Thyroid gland (tissue), 4 donors: ENCODE measurements around the gene SYT13. TPM values are rescaled to one million over a fixed set of nuclear protein-coding genes. Genes with fewer than 3 reads are reported as not detected.

ENCODE experiments used
- DNase-seq, 2 donors: peaks; one replicate each; pipeline ENCODE4 v3.0.0-alpha.2; 2019
- H3K27ac ChIP-seq, 3 donors: fragments of 200-600 bp; sonication (generic); 1 replicate in 2 of 3; 2 replicates in 1 of 3; pipeline ENCODE4 v1.5.1; 2016 to 2019; ENCODE audit warnings: mild to moderate bottlenecking in 1 of 3, moderate library complexity in 1 of 3
- H3K27me3 ChIP-seq: fragments of 200-600 bp; sonication (generic); one replicate; pipeline ENCODE4 v1.5.1; 2019
- H3K36me3 ChIP-seq, 2 donors: fragments of 200-600 bp; sonication (generic); one replicate each; pipeline ENCODE4 v1.5.1; 2016 to 2019
- H3K4me1 ChIP-seq, 2 donors: fragments of 200-600 bp; sonication (generic); one replicate each; pipeline ENCODE4 v1.5.1; 2017 to 2019
- H3K4me3 ChIP-seq, 3 donors: fragments of 200-600 bp; sonication (generic); replicated peaks in 1 of 3; 1 replicate in 2 of 3; 2 replicates in 1 of 3; pipeline ENCODE4 v1.5.1; 2016; ENCODE audit warnings: mild to moderate bottlenecking in 1 of 3
- H3K9me3 ChIP-seq: fragments of 200-600 bp; sonication (generic); one replicate; pipeline ENCODE4 v1.5.1; 2017
- POLR2A ChIP-seq, 2 donors: fragments of 450-650 bp; IDR thresholded peaks; one replicate each; pipeline ENCODE4 v1.6.1; 2017; ENCODE audit warnings: antibody characterized with exemption in 2 of 2, mild to moderate bottlenecking in 2 of 2, moderate library complexity in 1 of 2
- WGBS, 2 donors: methylation state at CpG; one replicate each; pipeline ENCODE4 v1.1.5; 2017; 5-methylcytosine and 5-hydroxymethylcytosine counted together
- intact Hi-C: fragments of 100-400 bp; cut with DNase I; formaldehyde crosslinking; loops from one replicate; pipeline ENCODE4 v1.15.1; 2023
- total RNA-seq, 4 donors: library from RNA; depleted of rRNA; stranded (reverse); fragments of >200 nt; gene quantifications; one replicate each; pipeline ENCODE4 v1.2.3, GENCODE V29; 2016
- TF ChIP-seq, protein P1 (sequence below), 6 experiments: fragments of 200-600 bp in 3 of 6; fragments of 450-650 bp in 3 of 6; sonication (generic) in 3 of 6; IDR thresholded peaks; one replicate each; pipeline ENCODE4 v1.5.1; 2016 to 2019; ENCODE audit warnings: antibody characterized with exemption in 6 of 6, mild to moderate bottlenecking in 2 of 6, inconsistent platforms in 1 of 6, moderate library complexity in 1 of 6

Gene SYT13
- total RNA-seq, 4 donors from 2014 or later: 1.6 to 12.7 (median 4.3) TPM

DNA sequence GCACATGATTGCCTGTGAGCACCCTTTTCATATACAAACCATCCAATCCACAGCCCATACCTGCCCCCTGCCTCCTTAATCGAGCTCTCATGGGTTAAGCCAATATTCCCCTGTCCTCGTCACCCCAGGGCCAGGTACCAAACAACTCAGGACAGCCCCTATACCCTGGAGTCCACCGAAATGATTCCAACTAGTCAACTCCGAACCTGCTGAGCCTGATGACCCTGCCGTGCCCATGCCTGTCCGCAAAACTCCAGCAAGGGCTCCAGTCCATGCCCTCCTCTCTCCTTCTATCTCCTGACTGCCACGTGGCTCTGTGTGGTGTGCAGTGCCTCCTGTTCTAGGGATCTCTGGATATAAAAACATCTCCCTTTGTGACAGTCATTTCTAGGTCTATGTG lies 35.5 kb upstream of the SYT13 start:
- no peaks in the 10 kb centered on the region for H3K36me3 ChIP-seq
- intact Hi-C loops: loop anchor here (10.0 kb wide), 1 partner anchor 397 kb away; no protein-coding TSS in a partner anchor
- H3K27ac ChIP-seq: no peak overlapping the region
- no peaks in the 10 kb centered on the region for H3K4me1 ChIP-seq
- WGBS, 2 donors: 88 to 91% methylated on average over 7 of the region's 7 CpGs
- TF ChIP-seq POLR2A (IDR thresholded peaks at IDR 0.05): no peak
- TF ChIP-seq, protein P1, sequence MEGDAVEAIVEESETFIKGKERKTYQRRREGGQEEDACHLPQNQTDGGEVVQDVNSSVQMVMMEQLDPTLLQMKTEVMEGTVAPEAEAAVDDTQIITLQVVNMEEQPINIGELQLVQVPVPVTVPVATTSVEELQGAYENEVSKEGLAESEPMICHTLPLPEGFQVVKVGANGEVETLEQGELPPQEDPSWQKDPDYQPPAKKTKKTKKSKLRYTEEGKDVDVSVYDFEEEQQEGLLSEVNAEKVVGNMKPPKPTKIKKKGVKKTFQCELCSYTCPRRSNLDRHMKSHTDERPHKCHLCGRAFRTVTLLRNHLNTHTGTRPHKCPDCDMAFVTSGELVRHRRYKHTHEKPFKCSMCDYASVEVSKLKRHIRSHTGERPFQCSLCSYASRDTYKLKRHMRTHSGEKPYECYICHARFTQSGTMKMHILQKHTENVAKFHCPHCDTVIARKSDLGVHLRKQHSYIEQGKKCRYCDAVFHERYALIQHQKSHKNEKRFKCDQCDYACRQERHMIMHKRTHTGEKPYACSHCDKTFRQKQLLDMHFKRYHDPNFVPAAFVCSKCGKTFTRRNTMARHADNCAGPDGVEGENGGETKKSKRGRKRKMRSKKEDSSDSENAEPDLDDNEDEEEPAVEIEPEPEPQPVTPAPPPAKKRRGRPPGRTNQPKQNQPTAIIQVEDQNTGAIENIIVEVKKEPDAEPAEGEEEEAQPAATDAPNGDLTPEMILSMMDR (IDR thresholded peaks at IDR 0.05): no peak
- H3K9me3 ChIP-seq: no peaks in the 10 kb centered on the region
- H3K27me3 ChIP-seq: no peaks in the 10 kb centered on the region
- no peak overlapping the region for H3K4me3 ChIP-seq
- no peak for DNase-seq

DNA sequence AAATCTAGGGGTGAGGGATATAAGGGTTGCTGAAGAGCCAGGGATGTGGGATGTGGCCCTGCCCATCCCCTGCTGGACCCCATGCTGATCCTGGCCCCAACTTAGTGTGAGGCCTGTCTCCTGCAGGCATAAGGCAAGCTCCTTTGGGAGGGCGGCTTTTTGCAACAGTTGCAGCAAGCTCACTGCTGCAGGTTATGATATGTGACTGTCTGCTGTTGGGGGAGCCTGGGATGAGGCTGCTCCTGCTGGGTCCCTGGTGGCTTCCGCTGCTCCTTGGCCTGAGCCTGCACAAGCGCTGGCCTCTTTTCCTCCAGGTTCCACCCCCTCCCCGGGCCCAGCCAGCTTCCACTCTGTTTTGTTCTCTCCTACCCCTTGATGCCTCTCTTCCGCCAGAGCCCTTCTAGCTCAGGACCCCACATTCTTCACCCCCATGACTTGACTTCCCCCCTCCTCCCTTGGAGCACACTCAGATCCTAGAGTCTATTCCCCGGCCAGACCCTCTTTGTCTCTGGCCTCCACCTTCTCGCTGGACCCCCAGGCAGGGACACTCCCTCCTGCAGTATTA lies 35.0 kb upstream of the SYT13 start:
- Histone ChIP-seq H3K27ac (no peak overlapping the region), H3K9me3 (no peaks in the 10 kb centered on the region), H3K4me1 (no peaks in the 10 kb centered on the region), H3K4me3 (no peak overlapping the region), H3K27me3 (no peaks in the 10 kb centered on the region), H3K36me3 (no peaks in the 10 kb centered on the region)
- no peak for TF ChIP-seq POLR2A (IDR thresholded peaks at IDR 0.05)
- TF ChIP-seq, protein P1 (IDR thresholded peaks at IDR 0.05): no peak
- intact Hi-C loops: loop anchor here (10.0 kb wide), 1 partner anchor 396 kb away; no protein-coding TSS in a partner anchor
- WGBS, 2 donors: 73 to 76% methylated on average over 7 of the region's 7 CpGs
- DNase-seq: no peak

DNA sequence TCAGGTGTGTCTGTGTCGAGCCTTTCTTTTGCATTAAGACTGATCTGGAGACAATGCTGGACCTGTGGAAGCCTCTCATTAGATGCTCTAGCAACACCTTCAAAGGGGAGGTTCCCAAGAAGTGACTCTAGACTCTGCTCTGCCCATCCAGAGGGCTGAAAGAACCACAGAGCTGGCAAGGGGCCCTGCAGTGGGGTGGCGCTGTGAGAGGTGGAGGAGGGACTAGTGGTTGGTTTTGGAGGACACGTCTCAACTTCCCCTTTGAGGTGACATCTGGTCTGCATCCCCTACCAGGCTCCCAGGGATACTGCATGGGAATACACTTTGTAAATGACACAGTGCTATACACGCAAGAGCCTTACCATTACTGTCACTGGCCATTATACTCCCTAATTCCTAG lies 34.2 kb upstream of the SYT13 start:
- DNase-seq: no peak
- 98 to 100% methylated on average over 4 of the region's 4 CpGs for WGBS, 2 donors
- no peak overlapping the region for H3K27ac ChIP-seq
- no peaks in the 10 kb centered on the region for H3K4me1 ChIP-seq
- TF ChIP-seq, protein P1 (IDR thresholded peaks at IDR 0.05): no peak
- no peak for TF ChIP-seq POLR2A (IDR thresholded peaks at IDR 0.05)
- no peaks in the 10 kb centered on the region for H3K36me3 ChIP-seq
- no peak overlapping the region for H3K4me3 ChIP-seq
- H3K9me3 ChIP-seq: no peaks in the 10 kb centered on the region
- no peaks in the 10 kb centered on the region for H3K27me3 ChIP-seq
- intact Hi-C loops: loop anchor here (10.0 kb wide), 1 partner anchor 396 kb away; no protein-coding TSS in a partner anchor

DNA sequence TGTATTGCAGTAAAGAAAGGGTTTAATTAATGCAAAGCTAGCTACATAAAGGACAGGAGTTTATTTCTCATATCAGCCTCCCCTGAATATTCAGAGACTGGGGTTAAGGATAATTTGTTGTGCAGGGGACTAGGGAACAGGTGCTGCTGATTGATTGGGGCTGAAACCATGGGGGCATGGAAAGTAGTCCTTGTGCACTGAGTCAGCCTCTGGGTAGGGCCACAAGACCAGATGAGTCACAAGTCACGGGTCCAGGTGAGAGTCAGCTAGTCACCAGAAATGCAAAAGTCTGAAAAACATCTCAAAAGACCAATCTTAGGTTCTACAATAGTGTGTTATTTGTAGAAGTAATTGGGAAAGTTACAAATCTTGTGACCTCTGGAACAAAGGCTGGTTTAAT lies 32.9 kb upstream of the SYT13 start:
- Histone ChIP-seq H3K27ac (no peak overlapping the region), H3K9me3 (no peaks in the 10 kb centered on the region), H3K4me3 (no peak overlapping the region), H3K36me3 (no peaks in the 10 kb centered on the region), H3K27me3 (no peaks in the 10 kb centered on the region), H3K4me1 (no peaks in the 10 kb centered on the region)
- no peak for DNase-seq
- 72 to 95% methylated on average over 1 of the region's 1 CpG for WGBS, 2 donors
- intact Hi-C loops: no loop called here
- TF ChIP-seq, protein P1 (IDR thresholded peaks at IDR 0.05): no peak
- TF ChIP-seq POLR2A (IDR thresholded peaks at IDR 0.05): no peak

DNA sequence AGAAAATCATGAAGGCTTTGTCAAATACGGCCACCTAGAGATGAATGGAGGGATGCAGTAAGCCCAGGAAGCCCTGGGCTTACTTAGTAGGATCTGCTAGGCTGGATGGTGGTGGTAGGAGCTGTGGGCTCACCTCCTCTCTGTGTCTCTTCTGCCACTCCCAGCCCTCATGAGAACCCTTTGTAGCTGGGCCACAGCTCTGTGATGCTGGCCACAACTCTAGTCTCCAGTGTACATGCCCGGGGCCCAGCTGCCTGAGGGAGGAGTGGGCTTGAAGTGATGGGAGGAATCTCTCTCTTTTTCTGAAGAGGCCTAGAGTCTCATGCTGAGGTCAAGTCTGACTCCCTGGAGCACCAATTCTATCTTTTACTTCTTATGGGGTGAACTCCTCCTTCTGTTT lies 32.4 kb upstream of the SYT13 start:
- Histone ChIP-seq H3K9me3 (no peaks in the 10 kb centered on the region), H3K4me3 (no peak overlapping the region), H3K27ac (no peak overlapping the region), H3K4me1 (peaks cover 0 to 2% of the 10 kb centered on the region in 2 donors), H3K27me3 (no peaks in the 10 kb centered on the region), H3K36me3 (no peaks in the 10 kb centered on the region)
- TF ChIP-seq, protein P1 (IDR thresholded peaks at IDR 0.05): no peak
- TF ChIP-seq POLR2A (IDR thresholded peaks at IDR 0.05): no peak
- intact Hi-C loops: no loop called here
- DNase-seq: no peak
- WGBS, 2 donors: 82 to 95% methylated on average over 2 of the region's 2 CpGs
